Breast epithelium (tissue), 4 donors: Measurements from ENCODE around the gene CSMD2. TPM values are rescaled to one million over a fixed set of nuclear protein-coding genes. Genes with fewer than 3 reads are reported as not detected.

Experiments
- DNase-seq, 2 donors: peaks; one replicate each; pipeline ENCODE4 v3.0.0-alpha.2; 2019; ENCODE audit warnings: low spot score in 2 of 2
- H3K27ac ChIP-seq, 2 donors: fragments of 200-600 bp; sonication (generic) in 1 of 2; one replicate each; pipeline ENCODE4 v1.5.1; 2016 to 2019; ENCODE audit warnings: mild to moderate bottlenecking in 1 of 2
- H3K27me3 ChIP-seq, 2 donors: fragments of 200-600 bp; sonication (generic) in 1 of 2; one replicate each; pipeline versions ENCODE4 v1.5.1 to v1.6.0; 2017 to 2019; ENCODE audit warnings: control low read depth in 1 of 2, mild to moderate bottlenecking in 1 of 2
- H3K36me3 ChIP-seq: fragments of 200-600 bp; one replicate; pipeline ENCODE4 v1.5.1; 2019
- H3K4me1 ChIP-seq, 2 donors: fragments of 200-600 bp; sonication (generic); one replicate each; pipeline ENCODE4 v1.5.1; 2016 to 2019; ENCODE audit warnings: control low read depth in 1 of 2
- H3K4me3 ChIP-seq, 3 donors: fragments of 200-600 bp; sonication (generic); 1 replicate in 2 of 3; 2 replicates in 1 of 3; pipeline ENCODE4 v1.5.1; 2016 to 2019; ENCODE audit warnings: mild to moderate bottlenecking in 3 of 3, moderate library complexity in 2 of 3
- H3K9me3 ChIP-seq, 2 donors: fragments of 200-600 bp; sonication (generic) in 1 of 2; one replicate each; pipeline ENCODE4 v1.5.1; 2016 to 2019; ENCODE audit warnings: control low read depth in 1 of 2
- POLR2A ChIP-seq: fragments of 450-650 bp; IDR thresholded peaks from one replicate; pipeline ENCODE4 v1.6.1; 2016; ENCODE audit warnings: antibody characterized with exemption, mild to moderate bottlenecking, moderate library complexity
- POLR2AphosphoS5 ChIP-seq, 3 donors: sonication (generic); formaldehyde crosslinking; IDR thresholded peaks; one replicate each; pipeline ENCODE4 v1.6.1; 2017; ENCODE audit warnings: antibody characterized with exemption in 3 of 3
- intact Hi-C: fragments of 100-400 bp; cut with DNase I; formaldehyde crosslinking; loops from one replicate; pipeline ENCODE4 v1.15.1; 2023; ENCODE audit warnings: low total_unique reads
- total RNA-seq, 3 donors: library from RNA; depleted of rRNA; stranded (reverse); fragments of >200 nt; gene quantifications; one replicate each; pipeline ENCODE4 v1.1.0, GENCODE V29; 2016
- TF ChIP-seq, protein P1 (sequence below), 3 donors: fragments of 450-650 bp; IDR thresholded peaks; one replicate each; pipeline ENCODE4 v1.5.1; 2016 to 2017; ENCODE audit warnings: antibody characterized with exemption in 3 of 3, mild to moderate bottlenecking in 3 of 3, moderate library complexity in 3 of 3

Gene CSMD2
- total RNA-seq, 3 donors from 2014 or later: 0.33 to 2.6 (median 0.44) TPM

DNA sequence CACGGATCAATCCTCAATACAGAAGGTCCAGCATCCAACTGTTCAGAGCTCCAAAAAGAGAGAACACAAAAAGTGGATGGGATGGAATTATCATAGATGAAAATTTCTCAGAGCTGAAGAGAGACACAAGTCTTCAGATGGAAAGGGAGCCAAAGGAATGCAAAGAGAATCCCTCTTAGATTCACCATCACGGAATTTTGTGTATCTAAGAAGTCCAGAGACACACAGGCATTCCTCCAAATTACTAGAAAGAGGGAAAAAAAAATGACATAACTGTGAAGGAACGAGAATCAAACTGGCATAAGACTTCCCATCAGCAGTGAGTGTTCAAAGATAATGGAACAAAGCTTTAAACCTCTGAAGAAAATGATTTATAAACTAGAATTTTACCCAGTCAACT is 591.4 kb downstream of the CSMD2 start:
- no peaks in the 10 kb centered on the region for H3K9me3 ChIP-seq
- no peaks in the 10 kb centered on the region for H3K27me3 ChIP-seq
- H3K4me1 ChIP-seq: no peaks in the 10 kb centered on the region
- no peak for TF ChIP-seq POLR2A
- no peak for TF ChIP-seq POLR2AphosphoS5 (IDR thresholded peaks at IDR 0.05)
- TF ChIP-seq, protein P1, sequence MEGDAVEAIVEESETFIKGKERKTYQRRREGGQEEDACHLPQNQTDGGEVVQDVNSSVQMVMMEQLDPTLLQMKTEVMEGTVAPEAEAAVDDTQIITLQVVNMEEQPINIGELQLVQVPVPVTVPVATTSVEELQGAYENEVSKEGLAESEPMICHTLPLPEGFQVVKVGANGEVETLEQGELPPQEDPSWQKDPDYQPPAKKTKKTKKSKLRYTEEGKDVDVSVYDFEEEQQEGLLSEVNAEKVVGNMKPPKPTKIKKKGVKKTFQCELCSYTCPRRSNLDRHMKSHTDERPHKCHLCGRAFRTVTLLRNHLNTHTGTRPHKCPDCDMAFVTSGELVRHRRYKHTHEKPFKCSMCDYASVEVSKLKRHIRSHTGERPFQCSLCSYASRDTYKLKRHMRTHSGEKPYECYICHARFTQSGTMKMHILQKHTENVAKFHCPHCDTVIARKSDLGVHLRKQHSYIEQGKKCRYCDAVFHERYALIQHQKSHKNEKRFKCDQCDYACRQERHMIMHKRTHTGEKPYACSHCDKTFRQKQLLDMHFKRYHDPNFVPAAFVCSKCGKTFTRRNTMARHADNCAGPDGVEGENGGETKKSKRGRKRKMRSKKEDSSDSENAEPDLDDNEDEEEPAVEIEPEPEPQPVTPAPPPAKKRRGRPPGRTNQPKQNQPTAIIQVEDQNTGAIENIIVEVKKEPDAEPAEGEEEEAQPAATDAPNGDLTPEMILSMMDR (IDR thresholded peaks at IDR 0.05): no peak
- H3K27ac ChIP-seq: no peak overlapping the region
- intact Hi-C loops: no loop called here
- DNase-seq: no peak
- H3K36me3 ChIP-seq: no peaks in the 10 kb centered on the region
- H3K4me3 ChIP-seq: no peak overlapping the region

DNA sequence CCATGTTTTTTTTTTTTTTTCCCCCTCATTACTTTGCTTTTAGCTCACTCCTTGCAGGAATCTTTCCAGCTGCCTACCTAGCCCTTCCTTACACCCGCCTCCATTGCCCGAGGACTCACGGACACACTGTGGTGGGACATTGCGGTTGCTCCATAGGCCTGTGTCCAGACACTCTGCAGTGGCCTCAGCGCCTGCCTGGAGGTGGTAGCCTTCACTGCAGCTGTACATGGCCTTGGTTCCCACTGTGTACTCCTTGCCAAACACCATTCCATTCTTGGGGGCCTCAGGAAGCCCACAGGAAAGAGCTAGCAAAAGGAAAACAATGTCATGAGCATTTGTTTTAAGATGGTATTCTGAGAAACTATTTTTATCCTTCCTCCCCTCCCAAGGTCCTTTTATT is 592.6 kb downstream of the CSMD2 start:
- intact Hi-C loops: no loop called here
- no peak for DNase-seq
- Histone ChIP-seq H3K36me3 (no peaks in the 10 kb centered on the region), H3K9me3 (no peaks in the 10 kb centered on the region), H3K4me3 (no peak overlapping the region), H3K27me3 (no peaks in the 10 kb centered on the region), H3K27ac (no peak overlapping the region), H3K4me1 (no peaks in the 10 kb centered on the region)
- TF ChIP-seq POLR2AphosphoS5 (IDR thresholded peaks at IDR 0.05): no peak
- TF ChIP-seq, protein P1 (IDR thresholded peaks at IDR 0.05): no peak
- TF ChIP-seq POLR2A: no peak

DNA sequence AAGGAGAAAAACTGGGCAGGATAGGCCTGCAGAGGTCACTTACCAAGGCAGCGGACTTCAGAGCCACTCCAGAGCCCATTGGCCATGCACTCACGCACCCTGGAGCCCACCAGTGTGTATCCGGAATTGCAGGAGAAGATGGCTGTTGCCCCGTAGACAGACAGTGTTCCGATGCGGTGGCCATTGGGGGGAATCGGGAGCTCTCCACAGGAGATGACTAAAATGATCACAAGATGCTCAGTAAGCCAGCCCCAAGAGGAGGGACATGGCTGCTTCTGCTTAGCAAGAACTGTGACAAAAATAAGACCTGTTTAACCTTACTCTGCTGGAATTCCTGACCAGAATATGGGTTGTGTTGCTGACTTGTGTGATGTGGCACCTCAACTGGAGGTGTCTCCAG is 595.7 kb downstream of the CSMD2 start:
- no peaks in the 10 kb centered on the region for H3K4me1 ChIP-seq

GRCh38 chr1:33563699-33564098 is 601.3 kb downstream of the CSMD2 start:
- no peak for DNase-seq
- intact Hi-C loops: no loop called here
- Histone ChIP-seq H3K9me3 (no peaks in the 10 kb centered on the region), H3K27me3 (no peaks in the 10 kb centered on the region), H3K4me1 (no peaks in the 10 kb centered on the region), H3K4me3 (no peak overlapping the region), H3K27ac (no peak overlapping the region), H3K36me3 (no peaks in the 10 kb centered on the region)
- TF ChIP-seq POLR2AphosphoS5 (IDR thresholded peaks at IDR 0.05) (no peak), POLR2A (no peak)
- TF ChIP-seq, protein P1 (IDR thresholded peaks at IDR 0.05): no peak

More for the DNA sequence above, 595.7 kb downstream of the CSMD2 start:
- H3K27ac ChIP-seq: no peak overlapping the region
- DNase-seq: no peak
- H3K4me3 ChIP-seq: no peak overlapping the region
- H3K36me3 ChIP-seq: no peaks in the 10 kb centered on the region
- no peak for TF ChIP-seq POLR2A
- H3K9me3 ChIP-seq: no peaks in the 10 kb centered on the region
- H3K27me3 ChIP-seq: no peaks in the 10 kb centered on the region
- intact Hi-C loops: no loop called here

DNA sequence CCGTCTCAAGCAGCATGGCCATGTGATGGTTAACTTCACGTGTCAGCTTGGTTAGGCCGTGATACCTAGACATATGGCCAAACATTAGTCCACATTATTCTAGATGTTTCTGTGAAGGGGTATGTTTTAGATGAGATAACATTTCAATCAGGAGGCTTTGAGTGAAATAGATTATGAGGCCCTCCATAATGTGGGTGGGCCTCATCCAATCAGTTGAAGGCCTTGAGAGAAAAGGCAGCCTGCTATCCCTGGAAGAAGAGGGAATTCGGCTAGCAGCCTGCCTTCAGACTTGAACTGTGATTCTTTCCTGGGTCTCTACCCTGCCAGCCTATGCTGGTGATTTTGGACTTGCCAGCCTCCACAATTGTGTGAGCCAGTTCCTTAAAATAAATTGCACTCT is 602.5 kb downstream of the CSMD2 start:
- H3K27me3 ChIP-seq: no peaks in the 10 kb centered on the region
- DNase-seq: no peak
- no peak overlapping the region for H3K4me3 ChIP-seq
- no peak overlapping the region for H3K27ac ChIP-seq
- no peaks in the 10 kb centered on the region for H3K36me3 ChIP-seq
- no peaks in the 10 kb centered on the region for H3K4me1 ChIP-seq
- intact Hi-C loops: no loop called here
- H3K9me3 ChIP-seq: no peaks in the 10 kb centered on the region
- TF ChIP-seq POLR2A: no peak
- no peak for TF ChIP-seq POLR2AphosphoS5 (IDR thresholded peaks at IDR 0.05)
- TF ChIP-seq, protein P1 (IDR thresholded peaks at IDR 0.05): no peak

- Histone ChIP-seq H3K36me3 (no peaks in the 10 kb centered on the region), H3K4me1 (no peaks in the 10 kb centered on the region), H3K27ac (no peak overlapping the region), H3K9me3 (no peaks in the 10 kb centered on the region), H3K4me3 (no peak overlapping the region), H3K27me3 (no peaks in the 10 kb centered on the region)
- intact Hi-C loops: no loop called here
- DNase-seq: no peak
- TF ChIP-seq POLR2AphosphoS5 (IDR thresholded peaks at IDR 0.05) (no peak), POLR2A (no peak)
- TF ChIP-seq, protein P1 (IDR thresholded peaks at IDR 0.05): no peak
Measured at GRCh38 chr1:33561576-33561975, 603.5 kb downstream of the CSMD2 start.
